H1 (cell line): ENCODE results near the gene CDYL.

ENCODE experiments used
- CREB1 ChIP-seq: IDR thresholded peaks from 2 replicates; pipeline ENCODE4 v1.6.1; 2012; ENCODE audit warnings: inconsistent platforms
- KDM4A ChIP-seq: IDR thresholded peaks from one replicate; pipeline ENCODE4 v1.7.1; 2012; ENCODE audit warnings: low read depth, mild to moderate bottlenecking, moderate library complexity, low read length, inconsistent platforms; ENCODE audit not compliant: severe bottlenecking
- POLR2A ChIP-seq, 2 experiments: IDR thresholded peaks; 1 replicate in 1 of 2; 2 replicates in 1 of 2; pipeline ENCODE4 v1.6.1; 2011; ENCODE audit warnings: low read depth in 2 of 2, low read length in 2 of 2, mild to moderate bottlenecking in 2 of 2; ENCODE audit errors: control extremely low read depth in 1 of 2
- RAD21 ChIP-seq, 2 experiments: IDR thresholded peaks in 1 of 2; conservative IDR thresholded peaks in 1 of 2; 2 replicates each; pipeline ENCODE4 v1.6.1; 2011; ENCODE audit warnings: low read depth in 2 of 2, low read length in 2 of 2, improper control_type of control experiment in 1 of 2, inconsistent platforms in 1 of 2, mild to moderate bottlenecking in 1 of 2, moderate library complexity in 1 of 2
- SP1 ChIP-seq: IDR thresholded peaks from 2 replicates; pipeline ENCODE4 v1.6.1; 2011; ENCODE audit warnings: low read depth, low read length
- SRF ChIP-seq: IDR thresholded peaks from 2 replicates; pipeline ENCODE4 v1.6.1; 2011; ENCODE audit warnings: mild to moderate bottlenecking, low read depth, low read length, moderate library complexity
- SUZ12 ChIP-seq: fragments of 200-600 bp; sonication (generic); IDR thresholded peaks from 2 replicates; pipeline ENCODE4 v1.6.1; 2012; ENCODE audit warnings: mild to moderate bottlenecking, inconsistent platforms, low read length, moderate library complexity, mixed read lengths
- TAF7 ChIP-seq: optimal IDR thresholded peaks from 2 replicates; pipeline ENCODE3; 2011; ENCODE audit warnings: low read depth, mild to moderate bottlenecking, inconsistent platforms, low read length, moderate library complexity, borderline replicate concordance
- YY1 ChIP-seq: IDR thresholded peaks from 2 replicates; pipeline ENCODE4 v1.6.1; 2011; ENCODE audit warnings: low read depth, mild to moderate bottlenecking, low read length
- TF ChIP-seq, protein P1 (sequence below), 3 experiments: IDR thresholded peaks; 1 replicate in 2 of 3; 2 replicates in 1 of 3; pipeline versions ENCODE4 v1.5.1 to v1.6.1; 2011; ENCODE audit warnings: low read length in 3 of 3, mild to moderate bottlenecking in 3 of 3, inconsistent platforms in 2 of 3, low read depth in 1 of 3, moderate library complexity in 1 of 3; ENCODE audit not compliant: insufficient read depth in 1 of 3; ENCODE audit errors: control extremely low read depth in 1 of 3

GRCh38 chr6:4913705-4914419, 137.7 kb downstream of the CDYL start:
- TF ChIP-seq YY1 (no peak), CREB1 (no peak), TAF7 (no peak), SP1 (no peak), SUZ12 (no peak), POLR2A (IDR thresholded peaks at IDR 0.05; ENCODE audit: control extremely low read depth in 1 of 2, low read depth in 2 of 2, low read length in 2 of 2) (no peak), SRF (no peak), RAD21 (IDR thresholded peaks at IDR 0.05 in 1 of 2, conservative IDR thresholded peaks at IDR 0.05 in 1 of 2; ENCODE audit: low read depth in 2 of 2, low read length in 2 of 2) (no peak), KDM4A (no peak)
- TF ChIP-seq, protein P1, sequence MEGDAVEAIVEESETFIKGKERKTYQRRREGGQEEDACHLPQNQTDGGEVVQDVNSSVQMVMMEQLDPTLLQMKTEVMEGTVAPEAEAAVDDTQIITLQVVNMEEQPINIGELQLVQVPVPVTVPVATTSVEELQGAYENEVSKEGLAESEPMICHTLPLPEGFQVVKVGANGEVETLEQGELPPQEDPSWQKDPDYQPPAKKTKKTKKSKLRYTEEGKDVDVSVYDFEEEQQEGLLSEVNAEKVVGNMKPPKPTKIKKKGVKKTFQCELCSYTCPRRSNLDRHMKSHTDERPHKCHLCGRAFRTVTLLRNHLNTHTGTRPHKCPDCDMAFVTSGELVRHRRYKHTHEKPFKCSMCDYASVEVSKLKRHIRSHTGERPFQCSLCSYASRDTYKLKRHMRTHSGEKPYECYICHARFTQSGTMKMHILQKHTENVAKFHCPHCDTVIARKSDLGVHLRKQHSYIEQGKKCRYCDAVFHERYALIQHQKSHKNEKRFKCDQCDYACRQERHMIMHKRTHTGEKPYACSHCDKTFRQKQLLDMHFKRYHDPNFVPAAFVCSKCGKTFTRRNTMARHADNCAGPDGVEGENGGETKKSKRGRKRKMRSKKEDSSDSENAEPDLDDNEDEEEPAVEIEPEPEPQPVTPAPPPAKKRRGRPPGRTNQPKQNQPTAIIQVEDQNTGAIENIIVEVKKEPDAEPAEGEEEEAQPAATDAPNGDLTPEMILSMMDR (IDR thresholded peaks at IDR 0.05; ENCODE audit: control extremely low read depth in 1 of 3, insufficient read depth in 1 of 3, low read depth in 1 of 3, low read length in 3 of 3), result no peak
